Activated T-helper 2 cell treated with anti-CD3 and anti-CD28 coated beads, Interferon-gamma antibody, Interleukin-2, Interleukin-4, amounts not matched to agents 10 μg/mL and 5 μg/mL and 100 μg/mL, durations not matched to agents 14 hours and 24 hours and 36 hours (primary cell): ENCODE results near the gene KCNG1. TPM values are rescaled to one million over a fixed set of nuclear protein-coding genes. Genes with fewer than 3 reads are reported as not detected.
"Not testable (repeated sequence)": the region's sequence is repeated elsewhere in the genome, so short reads cannot be mapped to it uniquely, and the experiment has no call there.

Experiments
- DNase-seq: peaks from one replicate; pipeline ENCODE4 v3.0.0; 2021; ENCODE audit warnings: low spot score
- H3K27ac Mint-ChIP-seq: one replicate; pipeline ENCODE4 v1.8.0; 2021; ENCODE audit warnings: mixed read lengths
- H3K27me3 Mint-ChIP-seq: one replicate; pipeline ENCODE4 v1.8.0; 2021; ENCODE audit warnings: low read depth, mixed read lengths
- H3K36me3 Mint-ChIP-seq: one replicate; pipeline ENCODE4 v1.8.0; 2021; ENCODE audit warnings: low read depth, mixed read lengths
- H3K4me1 Mint-ChIP-seq: one replicate; pipeline ENCODE4 v1.8.0; 2021; ENCODE audit warnings: low read depth, mixed read lengths
- H3K4me3 Mint-ChIP-seq: one replicate; pipeline ENCODE4 v1.8.0; 2021; ENCODE audit warnings: low read depth, mild to moderate bottlenecking, moderate library complexity, mixed read lengths
- H3K9me3 Mint-ChIP-seq: one replicate; pipeline ENCODE4 v1.8.0; 2021; ENCODE audit warnings: mixed read lengths
- intact Hi-C: fragments of 100-400 bp; cut with micrococcal nuclease; formaldehyde crosslinking; loops from one replicate; pipeline ENCODE4 v1.15.1; 2023
- total RNA-seq: library from RNA; stranded (reverse); gene quantifications from 2 replicates; pipeline ENCODE4 v1.2.3, GENCODE V29; 2022

The KCNG1 gene
- total RNA-seq, 1 donor from 2014 or later, result 2.2 TPM

- DNase-seq, result peak; percentile 39
- H3K27me3 Mint-ChIP-seq, result peaks cover 15% of the 10 kb centered on the region
- no peaks in the 10 kb centered on the region for H3K36me3 Mint-ChIP-seq
- peaks cover under 1% of the 10 kb centered on the region for H3K4me1 Mint-ChIP-seq
- intact Hi-C loops, result loop anchor here (10.0 kb wide), 1 partner anchor 637 kb away; no protein-coding TSS in a partner anchor
- no peak overlapping the region for H3K4me3 Mint-ChIP-seq
- no peaks in the 10 kb centered on the region for H3K9me3 Mint-ChIP-seq
- no peak overlapping the region for H3K27ac Mint-ChIP-seq
These were observed 35.3 kb downstream of the KCNG1 start for GRCh38 chr20:50987493-50988210.

- peaks cover 21% of the 10 kb centered on the region for H3K4me1 Mint-ChIP-seq
- H3K27ac Mint-ChIP-seq, result no peak overlapping the region
- no peak for DNase-seq
- H3K27me3 Mint-ChIP-seq, result peaks cover 18% of the 10 kb centered on the region
- intact Hi-C loops, result loop anchor here (10.0 kb wide), 1 partner anchor 641 kb away; no protein-coding TSS in a partner anchor
- H3K4me3 Mint-ChIP-seq, result no peak overlapping the region
- no peaks in the 10 kb centered on the region for H3K36me3 Mint-ChIP-seq
- H3K9me3 Mint-ChIP-seq, result no peaks in the 10 kb centered on the region
These were observed 39.6 kb downstream of the KCNG1 start for GRCh38 chr20:50983321-50983720.

GRCh38 chr20:50982363-50982762 is 40.5 kb downstream of the KCNG1 start:
- peaks cover 18% of the 10 kb centered on the region for H3K27me3 Mint-ChIP-seq
- no peak overlapping the region for H3K27ac Mint-ChIP-seq
- intact Hi-C loops, result loop anchor here (10.0 kb wide), 1 partner anchor 642 kb away; no protein-coding TSS in a partner anchor
- DNase-seq, result no peak
- H3K36me3 Mint-ChIP-seq, result no peaks in the 10 kb centered on the region
- H3K9me3 Mint-ChIP-seq, result no peaks in the 10 kb centered on the region
- H3K4me3 Mint-ChIP-seq, result no peak overlapping the region
- peaks cover 21% of the 10 kb centered on the region for H3K4me1 Mint-ChIP-seq

- H3K4me3 Mint-ChIP-seq, result no peak overlapping the region
- H3K4me1 Mint-ChIP-seq, result peaks cover 21% of the 10 kb centered on the region
- DNase-seq, result no peak
- no peak overlapping the region for H3K27ac Mint-ChIP-seq
- H3K9me3 Mint-ChIP-seq, result no peaks in the 10 kb centered on the region
- intact Hi-C loops, result loop anchor here (10.0 kb wide), 1 partner anchor 643 kb away; no protein-coding TSS in a partner anchor
- H3K27me3 Mint-ChIP-seq, result peaks cover 15% of the 10 kb centered on the region
- no peaks in the 10 kb centered on the region for H3K36me3 Mint-ChIP-seq
These were observed 41.2 kb downstream of the KCNG1 start for GRCh38 chr20:50981714-50982048.

GRCh38 chr20:50980851-50981713 is 41.8 kb downstream of the KCNG1 start:
- Mint-ChIP-seq H3K4me1 (peaks cover 21% of the 10 kb centered on the region), H3K9me3 (no peaks in the 10 kb centered on the region), H3K4me3 (no peak overlapping the region), H3K36me3 (no peaks in the 10 kb centered on the region), H3K27ac (peak overlapping the region; percentile 87), H3K27me3 (peaks cover 10% of the 10 kb centered on the region)
- peak; percentile 22 for DNase-seq
- intact Hi-C loops, result loop anchor here (10.0 kb wide), 1 partner anchor 644 kb away; no protein-coding TSS in a partner anchor

- Mint-ChIP-seq H3K9me3 (no peaks in the 10 kb centered on the region), H3K27ac (peak overlapping the region; percentile 87), H3K4me3 (no peak overlapping the region), H3K4me1 (peaks cover 21% of the 10 kb centered on the region), H3K27me3 (peaks cover 11% of the 10 kb centered on the region), H3K36me3 (no peaks in the 10 kb centered on the region)
- intact Hi-C loops, result loop anchor here (10.0 kb wide), 1 partner anchor 645 kb away; no protein-coding TSS in a partner anchor
- no peak for DNase-seq
These were observed 42.7 kb downstream of the KCNG1 start for GRCh38 chr20:50980071-50980681.

GRCh38 chr20:50978533-50978932 is 44.4 kb downstream of the KCNG1 start:
- Mint-ChIP-seq H3K27ac (peak overlapping the region; percentile 1), H3K27me3 (peaks cover 11% of the 10 kb centered on the region), H3K4me1 (peaks cover 21% of the 10 kb centered on the region)
- intact Hi-C loops, H3K9me3 Mint-ChIP-seq, DNase-seq, H3K36me3 Mint-ChIP-seq, H3K4me3 Mint-ChIP-seq: not testable (repeated sequence)

GRCh38 chr20:50977066-50978021 is 45.6 kb downstream of the KCNG1 start:
- Mint-ChIP-seq H3K4me3 (no peak overlapping the region), H3K9me3 (no peaks in the 10 kb centered on the region), H3K4me1 (peaks cover 18% of the 10 kb centered on the region), H3K36me3 (no peaks in the 10 kb centered on the region), H3K27ac (no peak overlapping the region), H3K27me3 (peaks cover 10% of the 10 kb centered on the region)
- intact Hi-C loops, result no loop called here
- no peak for DNase-seq

- Mint-ChIP-seq H3K9me3 (no peaks in the 10 kb centered on the region), H3K27ac (no peak overlapping the region), H3K4me1 (peaks cover 12% of the 10 kb centered on the region), H3K4me3 (no peak overlapping the region), H3K27me3 (peaks cover 10% of the 10 kb centered on the region), H3K36me3 (no peaks in the 10 kb centered on the region)
- intact Hi-C loops, result no loop called here
- DNase-seq, result no peak
These were observed 47.1 kb downstream of the KCNG1 start for GRCh38 chr20:50975701-50976330.

- no peak overlapping the region for H3K4me3 Mint-ChIP-seq
- no peak for DNase-seq
- H3K27ac Mint-ChIP-seq, result no peak overlapping the region
- H3K4me1 Mint-ChIP-seq, result no peaks in the 10 kb centered on the region
- peaks cover 10% of the 10 kb centered on the region for H3K27me3 Mint-ChIP-seq
- no peaks in the 10 kb centered on the region for H3K36me3 Mint-ChIP-seq
- intact Hi-C loops, result no loop called here
- no peaks in the 10 kb centered on the region for H3K9me3 Mint-ChIP-seq
These were observed 53.0 kb downstream of the KCNG1 start for GRCh38 chr20:50969912-50970311.

- DNase-seq, result no peak
- Mint-ChIP-seq H3K4me3 (no peak overlapping the region), H3K4me1 (no peaks in the 10 kb centered on the region), H3K27ac (no peak overlapping the region), H3K9me3 (no peaks in the 10 kb centered on the region), H3K27me3 (peaks cover 8% of the 10 kb centered on the region), H3K36me3 (no peaks in the 10 kb centered on the region)
- intact Hi-C loops, result no loop called here
These were observed 53.5 kb downstream of the KCNG1 start for GRCh38 chr20:50969435-50969834.
